Skin epidermis (tissue), 12 donors: ENCODE results near the gene DNASE1L3.
A peak's percentile ranks its signal among the peaks of the same experiment; 100 is the strongest.

Experiments used
- H3K27ac ChIP-seq, 21 experiments: fragments of 200-600 bp; sonication (generic) in 11 of 21; one replicate each; pipeline ENCODE4 v1.5.0; 2020; ENCODE audit warnings: mild to moderate bottlenecking in 3 of 21, inconsistent platforms in 2 of 21, moderate library complexity in 2 of 21
- H3K4me3 ChIP-seq, 7 experiments: fragments of 200-600 bp; sonication (generic) in 2 of 7; one replicate each; pipeline ENCODE4 v1.5.0; 2020; ENCODE audit warnings: inconsistent platforms in 2 of 7, mild to moderate bottlenecking in 2 of 7, moderate library complexity in 1 of 7

Gene DNASE1L3

GRCh38 chr3:58167431-58168351, 43.1 kb downstream of the DNASE1L3 start:
- H3K4me3 ChIP-seq = no peak overlapping the region
- peak overlapping the region in 2 of 21 experiments; percentile 6 to 41 for H3K27ac ChIP-seq

DNA sequence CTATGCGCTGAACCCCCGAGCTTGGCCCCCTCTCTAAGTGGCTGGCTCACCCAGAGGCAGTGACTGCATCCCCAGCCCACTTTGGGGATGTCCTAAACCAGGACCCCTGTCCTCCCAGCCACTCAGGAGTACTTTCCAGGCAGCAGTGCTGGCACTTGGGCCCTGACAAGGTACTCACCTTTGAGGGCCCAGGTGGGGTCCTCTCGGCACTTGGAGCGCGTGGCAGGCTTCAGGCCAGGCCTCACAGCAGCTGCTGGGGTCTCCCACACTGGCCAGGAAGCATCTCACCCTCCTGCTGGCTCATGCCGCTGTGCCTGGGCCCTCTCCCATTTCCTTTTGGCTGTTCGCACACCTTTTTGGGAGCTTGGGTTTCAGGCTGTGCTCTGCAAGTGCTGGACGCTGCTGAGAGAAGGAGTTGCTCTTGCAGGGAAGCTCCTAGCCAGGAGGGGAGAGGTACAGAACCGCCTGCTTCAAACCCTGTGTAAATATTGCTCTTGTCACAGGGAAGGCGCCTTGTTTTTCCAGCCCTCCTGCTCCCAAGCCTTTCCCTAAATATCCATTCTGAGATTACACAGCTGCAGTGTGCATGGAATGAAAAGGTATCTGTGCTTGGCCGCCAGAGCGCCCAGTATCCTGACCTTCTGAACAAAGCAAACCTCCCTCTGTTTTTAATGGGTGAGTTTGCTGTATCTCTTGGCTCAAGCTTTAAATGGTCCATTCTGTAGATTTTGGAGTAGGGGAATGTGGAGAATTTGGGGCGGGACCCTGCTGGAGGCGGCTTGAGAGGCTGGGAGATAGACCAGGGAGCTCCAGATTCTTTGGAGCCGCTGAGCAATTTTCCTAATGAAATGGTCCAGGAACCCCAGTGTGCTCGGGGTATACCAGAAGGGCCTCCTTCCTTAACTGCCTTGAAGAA, 45.6 kb downstream of the DNASE1L3 start:
- H3K27ac ChIP-seq = peak overlapping the region in 4 of 21 experiments; percentile 5 to 50 (median 18)
- no peak overlapping the region for H3K4me3 ChIP-seq

GRCh38 chr3:58164199-58164879, 46.4 kb downstream of the DNASE1L3 start:
- H3K4me3 ChIP-seq = no peak overlapping the region
- peak overlapping the region in 2 of 21 experiments; percentile 15 to 50 for H3K27ac ChIP-seq

- Histone ChIP-seq H3K4me3 (no peak overlapping the region), H3K27ac (peak overlapping the region in 1 of 21 experiments; percentile 8)
Observed at GRCh38 chr3:58163234-58163633, 47.5 kb downstream of the DNASE1L3 start.

GRCh38 chr3:58161435-58162398, 49.1 kb downstream of the DNASE1L3 start:
- Histone ChIP-seq H3K27ac (peak overlapping the region in 1 of 21 experiments; percentile 27), H3K4me3 (no peak overlapping the region)

- no peak overlapping the region for H3K27ac ChIP-seq
Observed at GRCh38 chr3:58160399-58160798, 50.4 kb downstream of the DNASE1L3 start.

GRCh38 chr3:58158442-58159153, 52.2 kb downstream of the DNASE1L3 start:
- H3K27ac ChIP-seq = no peak overlapping the region

More at GRCh38 chr3:58160399-58160798, 50.4 kb downstream of the DNASE1L3 start:
- no peak overlapping the region for H3K4me3 ChIP-seq

GRCh38 chr3:58157700-58158099, 53.1 kb downstream of the DNASE1L3 start:
- H3K27ac ChIP-seq = no peak overlapping the region
- no peak overlapping the region for H3K4me3 ChIP-seq

More at GRCh38 chr3:58158442-58159153, 52.2 kb downstream of the DNASE1L3 start:
- H3K4me3 ChIP-seq = no peak overlapping the region

DNA sequence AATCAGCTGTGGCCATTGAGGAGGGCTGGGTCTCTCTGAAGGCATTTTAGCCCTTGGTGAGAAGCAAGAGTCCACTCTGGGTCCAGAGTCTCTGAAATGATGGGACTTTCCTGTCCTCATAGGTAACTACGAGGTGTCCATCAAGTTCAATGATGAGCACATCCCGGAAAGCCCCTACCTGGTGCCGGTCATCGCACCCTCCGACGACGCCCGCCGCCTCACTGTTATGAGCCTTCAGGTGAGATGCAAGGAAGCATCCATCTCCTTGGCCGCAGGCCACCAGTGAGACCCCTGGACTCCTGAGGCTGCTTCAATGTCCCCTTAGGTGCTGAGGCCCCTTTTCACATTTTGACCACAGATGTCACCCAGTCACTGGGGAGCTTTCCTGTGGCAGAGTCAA, 54.9 kb downstream of the DNASE1L3 start:
- no peak overlapping the region for H3K4me3 ChIP-seq
- H3K27ac ChIP-seq = no peak overlapping the region

DNA sequence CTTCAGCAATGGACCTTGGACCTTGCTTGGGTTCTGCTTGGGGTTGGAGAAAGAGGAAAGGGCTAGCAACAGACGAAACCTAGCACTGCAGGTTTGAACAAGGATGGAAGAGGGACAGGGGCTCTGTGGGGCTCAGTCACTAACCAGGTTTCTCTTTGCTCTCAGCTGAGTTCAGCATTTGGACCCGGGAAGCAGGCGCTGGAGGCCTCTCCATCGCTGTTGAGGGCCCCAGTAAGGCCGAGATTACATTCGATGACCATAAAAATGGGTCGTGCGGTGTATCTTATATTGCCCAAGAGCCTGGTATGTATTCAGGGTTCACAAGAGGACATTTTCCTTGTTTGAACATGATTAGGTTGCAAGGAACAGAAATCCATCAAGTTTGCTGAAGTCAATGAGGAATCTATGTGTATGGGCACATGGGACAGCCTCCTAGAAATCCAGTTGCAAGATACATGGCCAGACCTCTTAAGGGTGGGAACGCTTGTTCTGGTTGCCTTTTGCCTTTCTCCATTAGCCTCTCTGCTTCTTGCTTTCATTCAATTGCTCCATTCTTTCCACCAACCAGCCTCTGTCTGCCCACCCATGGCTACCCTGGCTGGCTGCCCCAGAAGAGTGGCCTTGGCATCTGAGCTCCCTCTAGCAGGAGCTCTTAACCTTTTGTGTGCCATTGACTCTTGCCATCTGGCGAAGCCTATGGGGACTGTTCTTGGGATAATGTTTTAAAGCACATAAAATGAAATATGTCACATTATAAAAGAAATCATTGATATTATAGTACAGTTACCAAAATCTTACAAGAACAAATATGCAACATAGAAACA, 55.9 kb downstream of the DNASE1L3 start:
- no peak overlapping the region for H3K27ac ChIP-seq
- H3K4me3 ChIP-seq = no peak overlapping the region

GRCh38 chr3:58153371-58153770, 57.4 kb downstream of the DNASE1L3 start:
- H3K27ac ChIP-seq = no peak overlapping the region

GRCh38 chr3:58152225-58153015, 58.4 kb downstream of the DNASE1L3 start:
- H3K4me3 ChIP-seq = no peak overlapping the region
- no peak overlapping the region for H3K27ac ChIP-seq

More at GRCh38 chr3:58153371-58153770, 57.4 kb downstream of the DNASE1L3 start:
- H3K4me3 ChIP-seq = no peak overlapping the region

GRCh38 chr3:58151637-58152036, 59.1 kb downstream of the DNASE1L3 start:
- Histone ChIP-seq H3K4me3 (no peak overlapping the region), H3K27ac (no peak overlapping the region)

- H3K27ac ChIP-seq = peak overlapping the region in 1 of 21 experiments; percentile 23
- no peak overlapping the region for H3K4me3 ChIP-seq
Observed at GRCh38 chr3:58150810-58151199, 60.0 kb downstream of the DNASE1L3 start.

- Histone ChIP-seq H3K27ac (peak overlapping the region in 1 of 21 experiments; percentile 28), H3K4me3 (no peak overlapping the region)
Observed at GRCh38 chr3:58150130-58150809, 60.5 kb downstream of the DNASE1L3 start.

DNA sequence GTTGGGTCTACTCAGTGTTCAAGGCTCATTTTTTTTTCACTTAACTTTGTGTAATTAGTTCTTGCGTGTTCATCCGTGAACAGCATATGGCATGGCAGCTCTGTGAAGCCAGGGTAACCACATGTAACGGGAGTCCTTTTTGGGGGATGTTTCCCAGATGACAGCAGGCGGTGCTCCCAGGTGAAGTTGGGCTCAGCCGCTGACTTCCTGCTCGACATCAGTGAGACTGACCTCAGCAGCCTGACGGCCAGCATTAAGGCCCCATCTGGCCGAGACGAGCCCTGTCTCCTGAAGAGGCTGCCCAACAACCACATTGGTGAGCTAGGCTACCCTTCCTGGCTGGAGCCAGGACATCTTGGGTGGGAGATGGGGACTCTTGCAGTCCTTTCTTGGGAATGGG, 62.7 kb downstream of the DNASE1L3 start:
- no peak overlapping the region for H3K27ac ChIP-seq
- H3K4me3 ChIP-seq = no peak overlapping the region
